Measurements from ENCODE around the gene FAF1. TPM values are rescaled to one million over a fixed set of nuclear protein-coding genes. Genes with fewer than 3 reads are reported as not detected.

The FAF1 gene
- total RNA-seq, 1 experiment from 2014 or later: 112 TPM

DNA sequence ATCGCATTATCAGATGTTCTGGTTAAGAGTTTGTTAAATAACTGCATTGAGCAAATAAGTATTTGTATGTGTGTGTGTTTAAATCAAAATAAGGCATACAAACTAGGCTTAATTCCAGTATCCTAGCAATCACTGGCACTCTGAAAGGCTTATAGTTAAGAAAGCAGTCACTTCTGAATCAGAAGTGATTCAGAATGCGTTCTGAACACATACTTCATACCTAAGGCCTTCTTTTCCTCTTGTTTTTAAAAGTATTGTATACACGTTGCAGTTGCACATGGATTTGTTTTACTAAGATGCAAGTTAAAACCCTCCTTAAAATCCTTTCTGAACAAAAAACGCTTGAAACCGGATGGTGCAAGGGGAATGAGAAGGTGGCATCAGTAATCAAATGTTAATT lies 298.4 kb downstream of the FAF1 start:
- Histone ChIP-seq H3K9me2 (replicated peaks; ENCODE audit: insufficient read depth, low read length) (no peaks in the 10 kb centered on the region), H2AFZ (ENCODE audit: low read length) (no peak overlapping the region)

DNA sequence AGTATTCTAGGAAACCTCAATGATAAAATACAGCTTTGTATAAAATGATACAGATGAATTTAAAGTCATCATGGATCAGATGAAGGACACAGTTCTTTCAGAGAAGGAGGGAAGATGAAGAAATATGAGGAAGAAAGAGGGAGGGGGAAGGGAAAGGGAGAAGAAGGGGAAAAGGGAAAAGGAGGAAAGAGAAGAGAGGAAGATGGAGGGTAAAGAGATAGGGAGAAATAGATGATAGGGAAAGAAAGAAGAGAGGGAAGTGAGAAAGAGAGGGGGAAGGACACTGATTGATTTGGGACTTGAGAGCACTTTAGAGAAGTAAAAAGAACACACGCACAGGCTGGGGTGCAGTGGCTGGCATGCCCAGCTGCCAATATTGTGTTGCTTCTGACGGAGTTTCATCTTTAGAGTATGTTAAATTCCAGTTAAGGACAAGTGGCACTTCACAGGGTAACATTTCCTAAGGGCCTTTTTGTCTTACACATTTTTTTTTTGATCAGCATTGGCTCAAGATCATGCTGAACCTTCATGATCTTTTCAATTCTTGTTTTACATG lies 300.9 kb downstream of the FAF1 start:
- no peaks in the 10 kb centered on the region for H3K9me2 ChIP-seq (replicated peaks; ENCODE audit: insufficient read depth, low read length)
- no peak overlapping the region for H3K4me2 ChIP-seq (ENCODE audit: low read depth, low read length, poor library complexity, severe bottlenecking)
- no peaks in the 10 kb centered on the region for H3K36me3 ChIP-seq (ENCODE audit: insufficient read depth, low read length)
- no peaks in the 10 kb centered on the region for H3K4me1 ChIP-seq (ENCODE audit: low read length)
- H3K27ac ChIP-seq (ENCODE audit: low read length): no peak overlapping the region
- DNase-seq: no peak
- no peaks in the 10 kb centered on the region for H3K27me3 ChIP-seq (ENCODE audit: low read length)
- no peak overlapping the region for H3K9ac ChIP-seq (ENCODE audit: low read length)
- no peaks in the 10 kb centered on the region for H3K9me3 ChIP-seq (ENCODE audit: low read length)
- peaks cover 22% of the 10 kb centered on the region for H3K79me2 ChIP-seq (ENCODE audit: low read length)
- H2AFZ ChIP-seq (ENCODE audit: low read length): no peak overlapping the region
- no peak overlapping the region for H3K4me3 ChIP-seq (ENCODE audit: low read length)
- no peaks in the 10 kb centered on the region for H4K20me1 ChIP-seq (ENCODE audit: insufficient read depth, low read depth, low read length)

More for the DNA sequence above, 298.4 kb downstream of the FAF1 start:
- H3K79me2 ChIP-seq (ENCODE audit: low read length): peaks cover 36% of the 10 kb centered on the region
- no peak overlapping the region for H3K9ac ChIP-seq (ENCODE audit: low read length)
- no peaks in the 10 kb centered on the region for H4K20me1 ChIP-seq (ENCODE audit: insufficient read depth, low read depth, low read length)
- no peaks in the 10 kb centered on the region for H3K27me3 ChIP-seq (ENCODE audit: low read length)
- H3K4me1 ChIP-seq (ENCODE audit: low read length): no peaks in the 10 kb centered on the region
- no peak overlapping the region for H3K27ac ChIP-seq (ENCODE audit: low read length)
- H3K4me2 ChIP-seq (ENCODE audit: low read depth, low read length, poor library complexity, severe bottlenecking): no peak overlapping the region
- no peaks in the 10 kb centered on the region for H3K9me3 ChIP-seq (ENCODE audit: low read length)
- no peak for DNase-seq
- H3K4me3 ChIP-seq (ENCODE audit: low read length): no peak overlapping the region
- H3K36me3 ChIP-seq (ENCODE audit: insufficient read depth, low read length): no peaks in the 10 kb centered on the region

DNA sequence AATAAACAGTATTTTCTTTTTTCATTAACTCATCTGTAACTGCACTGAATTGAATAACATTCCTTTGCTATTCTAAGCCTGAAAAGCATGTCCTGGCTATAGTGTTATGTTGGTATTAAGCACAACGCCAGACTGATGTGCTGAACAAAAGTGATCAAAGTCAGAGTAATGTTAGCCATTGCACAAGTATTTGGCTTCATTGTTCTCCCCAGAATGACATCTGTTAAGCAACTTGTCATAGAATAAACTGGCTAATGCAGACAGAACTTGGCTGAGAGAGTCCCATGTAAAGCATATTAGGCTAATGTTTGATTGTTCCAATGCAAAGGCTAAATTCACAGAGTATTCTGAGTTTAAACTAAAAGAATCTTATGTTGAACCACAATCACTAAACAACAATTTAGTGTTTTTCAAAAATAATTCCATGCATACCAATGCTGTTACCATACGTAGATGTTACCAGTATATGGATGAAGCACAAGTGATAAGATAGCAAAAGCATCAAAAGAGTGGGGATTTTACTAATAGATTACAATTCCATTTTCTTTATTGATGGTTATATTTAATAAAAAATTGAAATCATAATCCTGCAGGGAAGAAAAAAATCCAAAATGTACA lies 301.5 kb downstream of the FAF1 start:
- no peak overlapping the region for H2AFZ ChIP-seq (ENCODE audit: low read length)
- H3K4me1 ChIP-seq (ENCODE audit: low read length): no peaks in the 10 kb centered on the region
- no peak overlapping the region for H3K4me2 ChIP-seq (ENCODE audit: low read depth, low read length, poor library complexity, severe bottlenecking)
- no peaks in the 10 kb centered on the region for H3K9me3 ChIP-seq (ENCODE audit: low read length)
- DNase-seq: no peak
- no peak overlapping the region for H3K9ac ChIP-seq (ENCODE audit: low read length)
- peaks cover 22% of the 10 kb centered on the region for H3K79me2 ChIP-seq (ENCODE audit: low read length)
- no peaks in the 10 kb centered on the region for H4K20me1 ChIP-seq (ENCODE audit: insufficient read depth, low read depth, low read length)
- no peak overlapping the region for H3K27ac ChIP-seq (ENCODE audit: low read length)
- H3K36me3 ChIP-seq (ENCODE audit: insufficient read depth, low read length): no peaks in the 10 kb centered on the region
- H3K4me3 ChIP-seq (ENCODE audit: low read length): no peak overlapping the region
- no peaks in the 10 kb centered on the region for H3K27me3 ChIP-seq (ENCODE audit: low read length)
- H3K9me2 ChIP-seq (replicated peaks; ENCODE audit: insufficient read depth, low read length): no peaks in the 10 kb centered on the region

DNA sequence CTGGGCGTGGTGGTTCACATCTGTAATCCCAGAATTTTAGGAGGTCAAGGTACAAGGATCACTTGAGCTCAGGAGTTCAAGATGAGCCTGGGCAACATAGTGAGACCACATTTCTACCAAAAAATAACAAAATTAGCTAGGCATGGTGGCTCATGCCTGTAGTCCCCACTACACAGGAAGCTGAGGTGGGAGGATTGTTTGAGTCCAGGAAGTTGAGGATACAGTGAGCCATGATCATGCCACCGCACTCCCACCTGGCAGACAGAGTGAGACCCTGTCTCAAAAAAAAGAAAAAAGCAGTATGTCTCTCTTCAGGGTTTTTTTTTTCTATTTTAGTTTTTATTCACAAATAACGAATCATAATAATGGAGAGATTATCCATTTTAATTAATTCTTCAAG lies 303.1 kb downstream of the FAF1 start:
- Histone ChIP-seq H3K79me2 (ENCODE audit: low read length) (peaks cover 29% of the 10 kb centered on the region), H4K20me1 (ENCODE audit: insufficient read depth, low read depth, low read length) (no peaks in the 10 kb centered on the region), H2AFZ (ENCODE audit: low read length) (no peak overlapping the region), H3K9ac (ENCODE audit: low read length) (no peak overlapping the region), H3K9me2 (replicated peaks; ENCODE audit: insufficient read depth, low read length) (no peaks in the 10 kb centered on the region), H3K4me3 (ENCODE audit: low read length) (no peak overlapping the region), H3K9me3 (ENCODE audit: low read length) (no peaks in the 10 kb centered on the region), H3K27me3 (ENCODE audit: low read length) (no peaks in the 10 kb centered on the region), H3K4me2 (ENCODE audit: low read depth, low read length, poor library complexity, severe bottlenecking) (no peak overlapping the region), H3K4me1 (ENCODE audit: low read length) (no peaks in the 10 kb centered on the region), H3K27ac (ENCODE audit: low read length) (no peak overlapping the region), H3K36me3 (ENCODE audit: insufficient read depth, low read length) (no peaks in the 10 kb centered on the region)
- no peak for DNase-seq

DNA sequence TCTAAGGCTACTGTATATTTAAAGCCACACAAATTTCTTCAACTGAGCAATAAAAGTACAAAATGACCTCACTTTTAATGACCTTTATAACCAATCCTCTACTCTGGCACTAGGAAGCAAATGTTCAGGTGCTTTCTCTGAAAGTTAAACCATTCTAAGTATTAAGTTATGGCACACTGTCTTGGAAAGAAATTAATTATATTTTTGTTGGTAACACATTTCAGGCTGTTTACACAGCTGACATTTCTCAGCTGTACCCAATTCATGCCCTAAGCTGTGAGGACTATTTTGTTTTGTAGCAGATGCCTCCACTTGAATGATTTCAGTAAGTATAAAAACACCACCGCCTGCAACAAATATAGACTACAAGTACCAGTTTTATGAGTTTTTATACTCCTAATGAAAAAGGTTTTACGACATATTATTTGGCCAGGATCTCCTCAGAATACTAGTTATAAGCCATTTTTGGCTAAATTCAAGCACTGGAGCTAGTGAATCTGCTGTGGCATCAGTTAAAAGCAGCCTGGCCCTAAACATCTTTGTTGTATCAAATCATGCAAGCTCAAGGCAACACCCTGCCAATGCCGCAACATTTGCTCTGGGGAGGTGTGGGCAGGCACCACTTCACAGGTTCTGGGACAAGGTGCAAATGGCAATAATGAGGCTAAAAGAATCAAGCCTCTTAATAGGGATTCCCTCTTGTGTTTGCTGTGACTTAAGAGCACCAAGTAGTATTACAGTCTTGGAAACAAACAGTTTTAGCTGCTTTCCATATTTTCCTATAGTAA lies 308.4 kb downstream of the FAF1 start:
- H3K27ac ChIP-seq (ENCODE audit: low read length): no peak overlapping the region
- H3K79me2 ChIP-seq (ENCODE audit: low read length): peaks cover 16% of the 10 kb centered on the region; the same call in 1 of the 2 replicates
- DNase-seq: no peak
- H3K9me2 ChIP-seq (replicated peaks; ENCODE audit: insufficient read depth, low read length): no peaks in the 10 kb centered on the region
- no peak overlapping the region for H2AFZ ChIP-seq (ENCODE audit: low read length)
- H3K4me3 ChIP-seq (ENCODE audit: low read length): no peak overlapping the region
- H4K20me1 ChIP-seq (ENCODE audit: insufficient read depth, low read depth, low read length): no peaks in the 10 kb centered on the region
- no peaks in the 10 kb centered on the region for H3K4me1 ChIP-seq (ENCODE audit: low read length)
- H3K27me3 ChIP-seq (ENCODE audit: low read length): no peaks in the 10 kb centered on the region
- H3K4me2 ChIP-seq (ENCODE audit: low read depth, low read length, poor library complexity, severe bottlenecking): no peak overlapping the region
- no peaks in the 10 kb centered on the region for H3K9me3 ChIP-seq (ENCODE audit: low read length)
- H3K9ac ChIP-seq (ENCODE audit: low read length): no peak overlapping the region
- no peaks in the 10 kb centered on the region for H3K36me3 ChIP-seq (ENCODE audit: insufficient read depth, low read length)

DNA sequence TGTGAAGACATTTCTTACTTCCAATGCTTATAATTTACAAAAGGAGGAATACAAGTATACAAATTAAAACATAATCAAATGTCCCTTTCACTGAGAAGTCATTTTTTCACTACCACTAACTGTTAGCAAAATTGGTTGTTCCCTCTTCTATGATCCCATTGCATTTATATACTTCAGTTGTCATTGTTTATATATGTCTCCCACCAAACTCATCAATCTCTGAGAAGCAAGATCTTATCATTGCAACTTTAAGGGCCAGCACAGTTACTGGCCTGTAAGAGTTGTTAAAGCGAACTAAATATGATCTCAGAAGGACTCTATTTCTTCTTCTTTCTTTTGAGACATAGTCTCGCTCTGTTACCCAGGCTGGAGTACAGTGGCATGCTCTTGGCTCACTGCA lies 313.5 kb downstream of the FAF1 start:
- H3K4me1 ChIP-seq (ENCODE audit: low read length): no peaks in the 10 kb centered on the region
- no peak overlapping the region for H3K4me2 ChIP-seq (ENCODE audit: low read depth, low read length, poor library complexity, severe bottlenecking)
- no peak overlapping the region for H3K4me3 ChIP-seq (ENCODE audit: low read length)
- H3K27me3 ChIP-seq (ENCODE audit: low read length): no peaks in the 10 kb centered on the region
- no peak overlapping the region for H3K27ac ChIP-seq (ENCODE audit: low read length)
- H3K9ac ChIP-seq (ENCODE audit: low read length): no peak overlapping the region
- DNase-seq: no peak
- H2AFZ ChIP-seq (ENCODE audit: low read length): no peak overlapping the region
- H3K9me2 ChIP-seq (replicated peaks; ENCODE audit: insufficient read depth, low read length): no peaks in the 10 kb centered on the region
- no peaks in the 10 kb centered on the region for H4K20me1 ChIP-seq (ENCODE audit: insufficient read depth, low read depth, low read length)
- H3K36me3 ChIP-seq (ENCODE audit: insufficient read depth, low read length): no peaks in the 10 kb centered on the region
- H3K9me3 ChIP-seq (ENCODE audit: low read length): no peaks in the 10 kb centered on the region
- H3K79me2 ChIP-seq (ENCODE audit: low read length): peaks cover 8% of the 10 kb centered on the region; the same call in 1 of the 2 replicates

DNA sequence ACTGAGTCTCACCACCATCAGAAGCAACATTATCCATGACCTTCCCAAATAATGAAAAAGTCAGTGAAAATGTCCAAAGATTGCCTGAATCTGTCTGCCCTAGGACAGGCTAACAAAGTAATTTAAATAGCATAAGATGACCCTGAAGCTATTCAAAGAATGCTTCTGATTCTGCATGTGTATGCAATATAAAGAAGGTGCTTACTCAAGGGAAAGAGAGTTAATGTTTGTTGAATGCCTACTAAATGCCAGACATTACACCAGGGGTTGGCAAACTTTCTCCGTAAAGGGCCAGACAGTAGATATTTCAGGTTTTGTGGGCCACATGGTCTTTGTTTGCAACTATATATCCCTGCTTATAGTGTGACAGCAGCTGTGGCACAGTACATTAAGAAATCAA lies 314.9 kb downstream of the FAF1 start:
- H4K20me1 ChIP-seq (ENCODE audit: insufficient read depth, low read depth, low read length): no peaks in the 10 kb centered on the region
- no peaks in the 10 kb centered on the region for H3K9me2 ChIP-seq (replicated peaks; ENCODE audit: insufficient read depth, low read length)
- H3K4me1 ChIP-seq (ENCODE audit: low read length): no peaks in the 10 kb centered on the region
- H3K27ac ChIP-seq (ENCODE audit: low read length): no peak overlapping the region
- H3K4me3 ChIP-seq (ENCODE audit: low read length): no peak overlapping the region
- H3K27me3 ChIP-seq (ENCODE audit: low read length): no peaks in the 10 kb centered on the region
- no peaks in the 10 kb centered on the region for H3K36me3 ChIP-seq (ENCODE audit: insufficient read depth, low read length)
- DNase-seq: no peak
- no peak overlapping the region for H2AFZ ChIP-seq (ENCODE audit: low read length)
- H3K9me3 ChIP-seq (ENCODE audit: low read length): no peaks in the 10 kb centered on the region
- no peak overlapping the region for H3K9ac ChIP-seq (ENCODE audit: low read length)
- H3K4me2 ChIP-seq (ENCODE audit: low read depth, low read length, poor library complexity, severe bottlenecking): no peak overlapping the region
- H3K79me2 ChIP-seq (ENCODE audit: low read length): 0 out of 2 replicates have a peak, but pooled peaks cover 4% of the 10 kb centered on the region

DNA sequence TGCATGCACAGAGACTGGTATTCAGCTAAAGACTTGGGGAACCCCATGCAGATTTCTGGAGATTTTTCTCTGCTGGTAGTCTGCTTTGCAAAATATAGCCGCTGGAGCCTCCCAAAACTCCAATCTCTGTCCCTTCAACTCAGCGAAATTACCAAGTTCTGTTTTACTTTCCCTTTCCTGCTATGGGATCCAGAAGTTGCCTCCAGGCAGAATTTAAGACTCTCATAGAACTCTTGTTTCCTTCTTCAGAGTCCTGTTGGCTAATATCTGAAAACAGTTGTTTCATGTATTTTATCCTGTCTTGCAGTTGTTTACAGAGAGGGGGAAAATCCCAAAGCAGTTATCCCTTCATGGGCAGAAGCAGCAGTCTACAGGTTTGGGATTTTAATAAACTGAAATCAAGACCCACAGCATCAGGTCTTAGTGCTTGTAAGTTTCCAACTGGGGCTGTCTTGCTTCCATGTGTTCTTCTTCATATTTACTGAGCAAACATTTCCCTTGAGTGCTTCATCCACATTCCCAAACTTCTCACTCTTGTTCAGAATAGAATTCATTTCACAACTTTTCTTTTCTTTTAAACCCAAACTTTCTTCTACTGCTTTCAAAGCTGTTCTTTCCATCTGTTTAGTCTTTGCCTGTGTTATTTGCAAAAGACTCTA lies 315.5 kb downstream of the FAF1 start:
- H3K9me3 ChIP-seq (ENCODE audit: low read length): no peaks in the 10 kb centered on the region
- H3K9ac ChIP-seq (ENCODE audit: low read length): no peak overlapping the region
- H3K9me2 ChIP-seq (replicated peaks; ENCODE audit: insufficient read depth, low read length): no peaks in the 10 kb centered on the region
- no peak overlapping the region for H3K4me3 ChIP-seq (ENCODE audit: low read length)
- H3K4me2 ChIP-seq (ENCODE audit: low read depth, low read length, poor library complexity, severe bottlenecking): no peak overlapping the region
- no peak overlapping the region for H2AFZ ChIP-seq (ENCODE audit: low read length)
- H3K79me2 ChIP-seq (ENCODE audit: low read length): 0 out of 2 replicates have a peak, but pooled peaks cover 4% of the 10 kb centered on the region
- H3K36me3 ChIP-seq (ENCODE audit: insufficient read depth, low read length): no peaks in the 10 kb centered on the region
- H3K27ac ChIP-seq (ENCODE audit: low read length): no peak overlapping the region
- H4K20me1 ChIP-seq (ENCODE audit: insufficient read depth, low read depth, low read length): no peaks in the 10 kb centered on the region
- no peaks in the 10 kb centered on the region for H3K4me1 ChIP-seq (ENCODE audit: low read length)
- DNase-seq: no peak
- no peaks in the 10 kb centered on the region for H3K27me3 ChIP-seq (ENCODE audit: low read length)

Data from Karpas-422 (cell line).